GM19467 (cell line): ENCODE data around the gene C15orf62.

Source experiments
- ATAC-seq: cut with Tn5 transposase; IDR thresholded peaks from one replicate; pipeline ENCODE4 v1.9.1; 2021; ENCODE audit warnings: mild to moderate bottlenecking, moderate library complexity; ENCODE audit not compliant: unreplicated experiment

The C15orf62 gene

DNA sequence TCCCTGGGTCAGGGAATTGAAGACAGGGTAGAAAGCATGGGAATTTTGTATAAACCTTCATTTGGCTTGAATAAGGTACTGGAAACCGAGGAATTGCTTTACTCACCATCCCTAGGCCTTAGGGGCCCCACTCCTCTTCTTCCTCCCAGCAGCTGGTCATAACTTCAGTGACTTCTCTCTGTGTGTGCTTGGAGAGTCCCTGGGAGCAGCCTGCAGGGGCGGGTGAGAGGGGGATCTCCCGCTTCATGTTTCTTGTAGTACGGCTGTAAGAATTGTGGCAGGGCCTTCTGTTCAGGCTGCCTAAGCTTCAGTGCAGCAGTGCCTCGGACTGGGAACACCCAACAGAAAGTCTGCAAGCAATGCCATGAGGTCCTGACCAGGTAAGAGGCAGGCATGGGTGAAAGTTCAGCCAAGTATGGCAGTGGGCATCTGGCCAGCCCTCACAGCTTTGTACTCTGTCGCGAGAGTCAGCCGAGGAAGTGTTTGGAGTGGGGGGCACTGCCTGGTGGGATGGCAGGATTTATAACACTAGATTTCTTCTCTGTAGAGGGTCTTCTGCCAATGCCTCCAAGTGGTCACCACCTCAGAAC, 39.2 kb downstream of the C15orf62 start:
- ATAC-seq = no peak

DNA sequence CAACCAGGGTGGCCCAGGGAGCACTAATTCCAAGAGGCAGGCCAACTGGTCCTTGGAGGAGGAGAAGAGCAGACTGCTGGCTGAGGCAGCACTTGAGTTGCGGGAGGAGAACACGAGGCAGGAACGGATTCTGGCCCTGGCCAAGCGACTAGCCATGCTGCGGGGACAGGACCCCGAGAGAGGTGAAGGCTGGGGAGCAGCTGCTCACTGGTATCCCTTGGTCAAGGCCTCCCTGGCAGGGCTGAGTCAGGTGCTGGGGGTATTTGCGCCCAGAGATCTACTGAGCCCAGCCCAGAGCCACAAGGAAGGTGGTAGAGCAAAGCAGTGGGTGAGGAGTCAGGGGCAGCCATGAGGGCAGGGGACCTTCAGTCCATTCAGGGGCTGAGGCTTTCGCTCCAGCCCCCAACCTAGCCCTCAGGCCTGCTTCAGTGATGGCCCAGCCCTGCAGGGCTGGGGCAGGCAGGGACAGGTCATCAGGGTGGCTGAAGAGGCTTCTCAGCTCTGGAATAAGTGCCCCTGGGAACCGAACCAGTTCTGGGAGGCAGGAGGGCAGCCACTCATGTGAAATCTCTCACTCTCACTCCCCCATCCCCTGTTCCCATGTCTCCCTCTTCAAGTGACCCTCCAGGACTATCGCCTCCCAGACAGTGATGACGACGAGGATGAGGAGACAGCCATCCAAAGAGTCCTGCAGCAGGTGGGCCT, 43.1 kb downstream of the C15orf62 start:
- no peak for ATAC-seq

- no peak for ATAC-seq
These were observed 45.4 kb downstream of the C15orf62 start for GRCh38 chr15:40815042-40815698.

DNA sequence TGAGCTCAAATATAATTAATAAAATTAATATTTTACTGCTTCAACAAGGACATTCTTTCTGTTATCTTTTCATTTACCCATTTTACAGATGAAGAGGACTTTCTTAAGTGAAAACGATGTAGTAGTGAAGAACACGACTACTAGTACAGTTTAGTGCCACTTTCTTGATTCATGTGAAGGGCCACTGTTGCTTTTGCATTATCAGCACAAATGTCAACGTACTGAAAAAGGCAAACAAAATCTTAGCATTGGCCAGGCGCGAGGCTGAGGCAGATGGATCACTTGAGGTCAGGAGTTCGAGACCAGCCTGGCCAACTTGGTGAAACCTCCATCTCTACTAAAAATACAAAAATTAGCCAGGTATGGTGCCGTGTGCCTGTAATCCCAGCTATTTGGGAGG, 49.3 kb downstream of the C15orf62 start:
- ATAC-seq = no peak

GRCh38 chr15:40821195-40821594, 51.4 kb downstream of the C15orf62 start:
- no peak for ATAC-seq
